Fibroblast of lung (primary cell): ENCODE measurements around the gene CDKN2D. TPM values are rescaled to one million over a fixed set of nuclear protein-coding genes. Genes with fewer than 3 reads are reported as not detected.

ENCODE experiments used
- DNase-seq, 2 donors: peaks; one replicate each; pipeline versions ENCODE4 v3.0.0 to v3.0.0-alpha.2; 2010; ENCODE audit warnings: low read depth in 2 of 2
- H2AFZ ChIP-seq: 2 replicates; pipeline ENCODE4 v1.5.1; 2012; ENCODE audit warnings: low read length, control low read depth, inconsistent platforms
- H3K27ac ChIP-seq: 2 replicates; pipeline ENCODE4 v1.5.1; 2011; ENCODE audit warnings: low read length, control low read depth; ENCODE audit not compliant: insufficient read depth
- H3K27me3 ChIP-seq: 2 replicates; pipeline ENCODE4 v1.5.1; 2011; ENCODE audit warnings: mild to moderate bottlenecking, low read length; ENCODE audit not compliant: control insufficient read depth, insufficient read depth
- H3K36me3 ChIP-seq: 2 replicates; pipeline ENCODE4 v1.5.1; 2011; ENCODE audit warnings: low read length; ENCODE audit not compliant: control insufficient read depth, insufficient read depth
- H3K4me1 ChIP-seq: 2 replicates; pipeline ENCODE4 v1.5.1; 2011; ENCODE audit warnings: low read length; ENCODE audit not compliant: control insufficient read depth, insufficient read depth; ENCODE audit errors: extremely low read depth
- H3K4me2 ChIP-seq: 2 replicates; pipeline ENCODE4 v1.5.1; 2011; ENCODE audit warnings: low read length, control low read depth; ENCODE audit not compliant: insufficient read depth; ENCODE audit errors: extremely low read depth
- H3K4me3 ChIP-seq, 4 experiments: fragments of 200-600 bp in 1 of 4; sonication (generic) in 1 of 4; replicated peaks in 1 of 4; 2 replicates each; pipeline ENCODE4 v1.5.1; 2011 to 2016; ENCODE audit warnings: low read length in 4 of 4, low read depth in 3 of 4, mild to moderate bottlenecking in 3 of 4, control low read depth in 2 of 4, inconsistent platforms in 1 of 4, mixed read lengths in 1 of 4; ENCODE audit not compliant: insufficient read depth in 1 of 4; ENCODE audit errors: control extremely low read depth in 1 of 4
- H3K79me2 ChIP-seq: 2 replicates; pipeline ENCODE4 v1.5.1; 2012; ENCODE audit warnings: mild to moderate bottlenecking, low read length, inconsistent platforms; ENCODE audit not compliant: control insufficient read depth, insufficient read depth
- H3K9ac ChIP-seq: 2 replicates; pipeline ENCODE4 v1.5.1; 2011; ENCODE audit warnings: mild to moderate bottlenecking, low read length, control low read depth; ENCODE audit not compliant: insufficient read depth
- H3K9me3 ChIP-seq: 2 replicates; pipeline ENCODE4 v1.5.1; 2012; ENCODE audit warnings: low read depth, low read length; ENCODE audit not compliant: control insufficient read depth, insufficient read depth
- H4K20me1 ChIP-seq: 2 replicates; pipeline ENCODE4 v1.5.1; 2011; ENCODE audit warnings: low read length; ENCODE audit not compliant: control insufficient read depth, insufficient read depth; ENCODE audit errors: extremely low read depth
- EZH2 ChIP-seq: IDR thresholded peaks from 2 replicates; pipeline ENCODE4 v1.5.1; 2012; ENCODE audit warnings: low read length, control low read depth, mild to moderate bottlenecking; ENCODE audit errors: missing control alignments
- polyA plus RNA-seq, 2 donors: library from polyadenylated mRNA; depleted of rRNA in 1 of 2; stranded (reverse) in 1 of 2; unstranded in 1 of 2; fragments of >200 nt; gene quantifications; 2 replicates each; pipeline ENCODE4 v1.2.1, GENCODE V29; 2011 to 2012; ENCODE audit warnings: missing spikeins in 1 of 2
- total RNA-seq: library from RNA; depleted of rRNA; stranded (reverse); fragments of >200 nt; gene quantifications from 2 replicates; pipeline ENCODE4 v1.2.1, GENCODE V29; 2014
- TF ChIP-seq, protein P1 (sequence below), 2 donors: IDR thresholded peaks in 1 of 2; conservative IDR thresholded peaks in 1 of 2; 1 replicate in 1 of 2; 2 replicates in 1 of 2; pipeline ENCODE4 v1.5.1; 2011 to 2012; ENCODE audit warnings: low read length in 2 of 2, control low read depth in 1 of 2, inconsistent platforms in 1 of 2, low read depth in 1 of 2, mild to moderate bottlenecking in 1 of 2

CDKN2D gene
- total and polyA plus RNA-seq, 2 donors (not counting 1 experiment from before 2014, with no cell fraction given): 9.7 to 10.7 TPM

GRCh38 chr19:10565567-10566407 lies 3.0 kb downstream of the CDKN2D start, which contains the start of gene KRI1:
Gene KRI1 (minus strand): TSS chr19:10566010. CDS start chr19:10565999, 11 bp downstream.
- Histone ChIP-seq H3K79me2 (peaks cover 29% of the 10 kb centered on the region), H3K27me3 (no peaks in the 10 kb centered on the region), H3K4me1 (peaks cover 18% of the 10 kb centered on the region), H3K9ac (peak within 1 kb of the TSS; percentile 89), H3K36me3 (no peaks in the 10 kb centered on the region), H4K20me1 (no peaks in the 10 kb centered on the region), H3K27ac (peak within 1 kb of the TSS; percentile 84), H3K4me2 (peak within 1 kb of the TSS; percentile 85), H2AFZ (peak within 1 kb of the TSS; percentile 81), H3K4me3 (peak within 1 kb of the TSS; percentile 70 to 94 (median 89)), H3K9me3 (no peaks in the 10 kb centered on the region)
- no peak for TF ChIP-seq EZH2
- TF ChIP-seq, protein P1, sequence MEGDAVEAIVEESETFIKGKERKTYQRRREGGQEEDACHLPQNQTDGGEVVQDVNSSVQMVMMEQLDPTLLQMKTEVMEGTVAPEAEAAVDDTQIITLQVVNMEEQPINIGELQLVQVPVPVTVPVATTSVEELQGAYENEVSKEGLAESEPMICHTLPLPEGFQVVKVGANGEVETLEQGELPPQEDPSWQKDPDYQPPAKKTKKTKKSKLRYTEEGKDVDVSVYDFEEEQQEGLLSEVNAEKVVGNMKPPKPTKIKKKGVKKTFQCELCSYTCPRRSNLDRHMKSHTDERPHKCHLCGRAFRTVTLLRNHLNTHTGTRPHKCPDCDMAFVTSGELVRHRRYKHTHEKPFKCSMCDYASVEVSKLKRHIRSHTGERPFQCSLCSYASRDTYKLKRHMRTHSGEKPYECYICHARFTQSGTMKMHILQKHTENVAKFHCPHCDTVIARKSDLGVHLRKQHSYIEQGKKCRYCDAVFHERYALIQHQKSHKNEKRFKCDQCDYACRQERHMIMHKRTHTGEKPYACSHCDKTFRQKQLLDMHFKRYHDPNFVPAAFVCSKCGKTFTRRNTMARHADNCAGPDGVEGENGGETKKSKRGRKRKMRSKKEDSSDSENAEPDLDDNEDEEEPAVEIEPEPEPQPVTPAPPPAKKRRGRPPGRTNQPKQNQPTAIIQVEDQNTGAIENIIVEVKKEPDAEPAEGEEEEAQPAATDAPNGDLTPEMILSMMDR (conservative IDR thresholded peaks at IDR 0.05 in 1 of 2, IDR thresholded peaks at IDR 0.05 in 1 of 2; ENCODE audit: low read depth in 1 of 2, low read length in 2 of 2): peak in 1 of 2 donors; percentile 12
- DNase-seq: peak; percentile 93 to 97

GRCh38 chr19:10565028-10565566 lies 3.7 kb downstream of the CDKN2D start:
- Histone ChIP-seq H3K27ac (peak overlapping the region; percentile 84), H3K79me2 (peaks cover 29% of the 10 kb centered on the region), H3K4me1 (peaks cover 18% of the 10 kb centered on the region), H3K4me2 (peak overlapping the region; percentile 83), H3K36me3 (no peaks in the 10 kb centered on the region), H4K20me1 (no peaks in the 10 kb centered on the region), H3K9ac (peak overlapping the region; percentile 89), H3K9me3 (no peaks in the 10 kb centered on the region), H2AFZ (peak overlapping the region; percentile 81), H3K4me3 (peak overlapping the region; percentile 70 to 94 (median 89)), H3K27me3 (no peaks in the 10 kb centered on the region)
- TF ChIP-seq, protein P1 (conservative IDR thresholded peaks at IDR 0.05 in 1 of 2, IDR thresholded peaks at IDR 0.05 in 1 of 2; ENCODE audit: low read depth in 1 of 2, low read length in 2 of 2): peak; percentile 25 to 36
- TF ChIP-seq EZH2: no peak
- DNase-seq: peak; percentile 20 to 32

GRCh38 chr19:10562609-10563008 lies 6.2 kb downstream of the CDKN2D start:
- Histone ChIP-seq H3K79me2 (peaks cover 21% of the 10 kb centered on the region), H3K4me3 (no peak overlapping the region), H3K27me3 (no peaks in the 10 kb centered on the region), H3K4me2 (no peak overlapping the region), H2AFZ (no peak overlapping the region), H4K20me1 (no peaks in the 10 kb centered on the region), H3K27ac (no peak overlapping the region), H3K4me1 (peaks cover 14% of the 10 kb centered on the region), H3K36me3 (peaks cover 12% of the 10 kb centered on the region), H3K9ac (no peak overlapping the region), H3K9me3 (no peaks in the 10 kb centered on the region)
- TF ChIP-seq, protein P1 (conservative IDR thresholded peaks at IDR 0.05 in 1 of 2, IDR thresholded peaks at IDR 0.05 in 1 of 2; ENCODE audit: low read depth in 1 of 2, low read length in 2 of 2): no peak
- no peak for TF ChIP-seq EZH2
- DNase-seq: no peak
